Epithelial cell of proximal tubule (primary cell): ENCODE measurements around the gene HIGD1A. TPM values are rescaled to one million over a fixed set of nuclear protein-coding genes. Genes with fewer than 3 reads are reported as not detected.

Source experiments
- DNase-seq: peaks from one replicate; pipeline ENCODE4 v3.0.0-alpha.2; 2011; ENCODE audit warnings: low read depth
- H3K4me3 ChIP-seq: 2 replicates; pipeline ENCODE4 v1.5.1; 2011; ENCODE audit warnings: low read depth, mild to moderate bottlenecking, low read length
- CTCF ChIP-seq: conservative IDR thresholded peaks from 2 replicates; pipeline ENCODE4 v1.5.1; 2012; ENCODE audit warnings: low read depth, mild to moderate bottlenecking, low read length
- total RNA-seq: library from RNA; depleted of rRNA; stranded (reverse); fragments of >200 nt; gene quantifications from 2 replicates; pipeline ENCODE4 v1.2.3, GENCODE V29; 2015

Gene HIGD1A
- total RNA-seq, 1 donor from 2014 or later = 247 TPM

GRCh38 chr3:42807929-42808328 lies 3.6 kb upstream of the HIGD1A start:
- no peak for DNase-seq
- TF ChIP-seq CTCF = no peak
- H3K4me3 ChIP-seq = no peak overlapping the region

GRCh38 chr3:42805141-42805821 lies 991 bp upstream of the HIGD1A start:
- DNase-seq = no peak
- TF ChIP-seq CTCF = no peak
- peak overlapping the region; percentile 65 for H3K4me3 ChIP-seq

- no peak for TF ChIP-seq CTCF
- H3K4me3 ChIP-seq = peak overlapping the region; percentile 65
- DNase-seq = no peak
Measured at GRCh38 chr3:42804831-42805132, 492 bp upstream of the HIGD1A start.

GRCh38 chr3:42803414-42804105 lies 730 bp downstream of the HIGD1A start:
- no peak for DNase-seq
- TF ChIP-seq CTCF = no peak
- peak overlapping the region; percentile 65 for H3K4me3 ChIP-seq

- peak overlapping the region; percentile 65 for H3K4me3 ChIP-seq
- no peak for DNase-seq
- no peak for TF ChIP-seq CTCF
Measured at GRCh38 chr3:42802876-42803413, 1.3 kb downstream of the HIGD1A start.

- DNase-seq = no peak
- no peak for TF ChIP-seq CTCF
- H3K4me3 ChIP-seq = no peak overlapping the region
Measured at GRCh38 chr3:42801784-42802183, 2.5 kb downstream of the HIGD1A start.
